Measurements from ENCODE around the gene SPAG9. TPM values are rescaled to one million over a fixed set of nuclear protein-coding genes. Genes with fewer than 3 reads are reported as not detected.

SPAG9 gene
- total RNA-seq, 1 experiment from 2014 or later: 90.5 TPM

DNA sequence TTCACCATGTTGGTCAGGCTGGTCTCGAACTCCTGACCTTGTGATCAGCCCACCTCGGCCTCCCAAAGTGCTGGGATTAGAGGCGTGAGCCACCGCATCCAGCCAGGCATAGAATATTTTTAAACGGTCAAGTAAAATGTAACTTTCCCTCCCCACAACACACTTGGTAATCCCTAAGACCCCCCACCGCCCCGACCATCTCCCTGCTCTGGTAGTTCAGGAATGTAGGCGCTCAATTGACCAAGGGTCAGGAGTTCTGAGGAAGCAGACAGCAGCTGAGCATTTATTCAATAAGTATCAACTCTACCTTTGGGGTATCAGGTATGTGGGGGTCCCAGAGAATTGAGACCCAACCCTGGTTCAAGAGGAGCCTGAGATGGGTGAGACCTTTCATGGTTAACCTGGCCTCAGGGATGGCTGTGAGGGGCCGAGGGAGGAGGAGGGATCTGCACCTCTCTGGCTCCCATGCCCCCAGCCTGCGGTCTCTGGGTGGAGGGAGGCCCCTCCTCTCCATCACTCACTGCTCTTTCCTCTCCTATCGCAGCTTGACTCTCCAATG lies 206.1 kb downstream of the SPAG9 start:
- Histone ChIP-seq H3K4me1 (ENCODE audit: insufficient read depth, low read length) (peaks cover 12% of the 10 kb centered on the region), H3K9me3 (ENCODE audit: low read length) (no peaks in the 10 kb centered on the region), H3K79me2 (ENCODE audit: low read length) (no peaks in the 10 kb centered on the region), H3K27me3 (ENCODE audit: low read length) (no peaks in the 10 kb centered on the region), H3K4me2 (ENCODE audit: low read length) (no peak overlapping the region), H3K4me3 (ENCODE audit: low read length) (no peak overlapping the region), H3K36me3 (ENCODE audit: low read depth, low read length) (no peaks in the 10 kb centered on the region), H3K9ac (ENCODE audit: low read length) (no peak overlapping the region), H2AFZ (ENCODE audit: low read length) (no peak overlapping the region), H4K20me1 (ENCODE audit: low read length) (no peaks in the 10 kb centered on the region), H3K9me2 (replicated peaks; ENCODE audit: low read length) (no peaks in the 10 kb centered on the region), H3F3A (ENCODE audit: low read length, unreplicated experiment) (no peaks in the 10 kb centered on the region), H3K27ac (ENCODE audit: low read length) (no peak overlapping the region)
- intact Hi-C loops (cut with micrococcal nuclease): no loop called here
- ChIA-PET CTCF (interaction anchor here (0.5 kb wide), 1 partner anchor 8 kb away, joined by 5 read pairs; no protein-coding TSS in a partner anchor), POLR2A (ENCODE audit: unreplicated experiment) (interaction anchor here (0.6 to 1.0 kb wide), 2 partner anchors 47 to 56 kb away, joined by 3 to 4 read pairs; no protein-coding TSS in a partner anchor)
- DNase-seq: no peak
- BruUV-seq (replicated peaks): no TSS peak
- ATAC-seq: no peak
- TF ChIP-seq EZH2 (IDR thresholded peaks at IDR 0.05; ENCODE audit: low read length, unreplicated experiment): no peak
- TF ChIP-seq EZH2phosphoT487 (IDR thresholded peaks at IDR 0.05; ENCODE audit: borderline replicate concordance, low read length): no peak
- TF ChIP-seq, protein P1, sequence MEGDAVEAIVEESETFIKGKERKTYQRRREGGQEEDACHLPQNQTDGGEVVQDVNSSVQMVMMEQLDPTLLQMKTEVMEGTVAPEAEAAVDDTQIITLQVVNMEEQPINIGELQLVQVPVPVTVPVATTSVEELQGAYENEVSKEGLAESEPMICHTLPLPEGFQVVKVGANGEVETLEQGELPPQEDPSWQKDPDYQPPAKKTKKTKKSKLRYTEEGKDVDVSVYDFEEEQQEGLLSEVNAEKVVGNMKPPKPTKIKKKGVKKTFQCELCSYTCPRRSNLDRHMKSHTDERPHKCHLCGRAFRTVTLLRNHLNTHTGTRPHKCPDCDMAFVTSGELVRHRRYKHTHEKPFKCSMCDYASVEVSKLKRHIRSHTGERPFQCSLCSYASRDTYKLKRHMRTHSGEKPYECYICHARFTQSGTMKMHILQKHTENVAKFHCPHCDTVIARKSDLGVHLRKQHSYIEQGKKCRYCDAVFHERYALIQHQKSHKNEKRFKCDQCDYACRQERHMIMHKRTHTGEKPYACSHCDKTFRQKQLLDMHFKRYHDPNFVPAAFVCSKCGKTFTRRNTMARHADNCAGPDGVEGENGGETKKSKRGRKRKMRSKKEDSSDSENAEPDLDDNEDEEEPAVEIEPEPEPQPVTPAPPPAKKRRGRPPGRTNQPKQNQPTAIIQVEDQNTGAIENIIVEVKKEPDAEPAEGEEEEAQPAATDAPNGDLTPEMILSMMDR (conservative IDR thresholded peaks at IDR 0.05; ENCODE audit: low read depth, low read length): no peak

DNA sequence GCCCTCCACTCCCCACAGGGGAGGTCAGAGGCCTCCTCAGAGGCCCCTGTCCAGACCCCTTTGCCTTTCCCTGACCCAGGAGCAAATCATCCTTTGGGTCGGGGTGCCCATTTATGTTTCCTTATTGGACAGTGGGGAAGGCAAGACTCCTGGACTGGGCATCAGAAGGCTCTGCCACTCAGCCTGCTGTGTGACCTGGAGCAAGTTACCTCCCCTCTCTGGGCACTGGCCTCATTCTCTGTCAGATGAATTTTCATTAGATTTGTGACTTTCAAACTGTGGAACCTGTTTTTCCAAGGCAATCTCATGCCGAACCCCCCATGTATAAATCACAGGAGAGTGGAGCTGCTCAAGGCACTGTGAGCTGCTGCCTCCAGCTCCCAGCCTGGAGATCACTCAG lies 207.5 kb downstream of the SPAG9 start:
- H3K9me2 ChIP-seq (replicated peaks; ENCODE audit: low read length): no peaks in the 10 kb centered on the region
- no peak overlapping the region for H3K9ac ChIP-seq (ENCODE audit: low read length)
- H3K36me3 ChIP-seq (ENCODE audit: low read depth, low read length): no peaks in the 10 kb centered on the region
- DNase-seq (no peak), ATAC-seq (no peak)
- H4K20me1 ChIP-seq (ENCODE audit: low read length): no peaks in the 10 kb centered on the region
- no peaks in the 10 kb centered on the region for H3K79me2 ChIP-seq (ENCODE audit: low read length)
- peaks cover 6% of the 10 kb centered on the region; the same call in 1 of the 2 replicates for H3K4me1 ChIP-seq (ENCODE audit: insufficient read depth, low read length)
- no peak overlapping the region for H3K27ac ChIP-seq (ENCODE audit: low read length)
- ChIA-PET CTCF (no interaction called here), POLR2A (ENCODE audit: unreplicated experiment) (no interaction called here)
- intact Hi-C loops (cut with micrococcal nuclease): no loop called here
- H3K27me3 ChIP-seq (ENCODE audit: low read length): no peaks in the 10 kb centered on the region
- H2AFZ ChIP-seq (ENCODE audit: low read length): no peak overlapping the region
- no TSS peak for BruUV-seq (replicated peaks)
- H3F3A ChIP-seq (ENCODE audit: low read length, unreplicated experiment): no peaks in the 10 kb centered on the region
- H3K9me3 ChIP-seq (ENCODE audit: low read length): no peaks in the 10 kb centered on the region
- H3K4me2 ChIP-seq (ENCODE audit: low read length): no peak overlapping the region
- TF ChIP-seq, protein P1 (conservative IDR thresholded peaks at IDR 0.05; ENCODE audit: low read depth, low read length): no peak
- no peak overlapping the region for H3K4me3 ChIP-seq (ENCODE audit: low read length)

Other genes with a start within 250 kb of the SPAG9 start
- gene NME1, start 32.7 kb upstream of the SPAG9 start, total RNA-seq (2014; rRNA removed): 538 and 592 TPM in 2 replicates
- 1,420 and 1,558 TPM in 2 replicates for gene NME2, start 45.5 kb upstream of the SPAG9 start, total RNA-seq (2014; rRNA removed)
- gene MBTD1, start 139.2 kb upstream of the SPAG9 start, total RNA-seq (2014; rRNA removed): 10.3 and 13.8 TPM in 2 replicates
- 64.2 and 97.6 TPM in 2 replicates for gene UTP18, start 139.7 kb upstream of the SPAG9 start, total RNA-seq (2014; rRNA removed)